Body of pancreas (tissue), 4 donors: ENCODE data around the gene ELF2.

Source experiments
- CTCF ChIP-seq, 7 experiments: fragments of 450-650 bp in 4 of 7; fragments of 200-600 bp in 3 of 7; sonication (generic) in 3 of 7; IDR thresholded peaks; one replicate each; pipeline ENCODE4 v1.5.1; 2016 to 2019; ENCODE audit warnings: antibody characterized with exemption in 7 of 7
- POLR2A ChIP-seq, 3 donors: fragments of 450-650 bp; IDR thresholded peaks; one replicate each; pipeline ENCODE4 v1.6.1; 2016; ENCODE audit warnings: antibody characterized with exemption in 3 of 3, mild to moderate bottlenecking in 2 of 3

DNA sequence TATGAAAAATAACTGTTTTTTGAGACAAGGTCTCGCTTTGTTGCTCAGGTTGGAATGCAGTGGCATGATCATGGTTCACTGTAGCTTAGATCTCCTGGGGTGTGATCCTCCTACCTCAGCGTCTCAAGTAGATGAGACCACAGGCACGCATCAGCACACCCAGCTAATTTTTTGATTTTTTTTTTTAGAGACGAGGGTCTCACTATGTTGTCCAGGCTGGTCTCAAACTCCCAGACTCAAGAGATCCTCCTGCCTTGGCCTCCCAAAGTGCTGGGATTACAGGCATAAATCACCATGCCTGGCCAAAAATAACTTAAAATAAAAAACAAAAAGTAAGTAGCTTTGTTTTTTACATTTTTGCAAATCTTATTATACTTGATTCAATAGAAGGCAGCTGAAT, 98.1 kb downstream of the ELF2 start:
- TF ChIP-seq CTCF (IDR thresholded peaks at IDR 0.05): no peak
- TF ChIP-seq POLR2A (IDR thresholded peaks at IDR 0.05): no peak
